Stimulated activated CD8-positive, alpha-beta memory T cell treated with anti-CD3 and anti-CD28 coated beads, Interleukin-12 subunit alpha, Interleukin-12 subunit beta, amount 100 ng/mL, for 4 hours (primary cell): Measurements from ENCODE around the gene SPINK8.

Experiments used
- DNase-seq: peaks from one replicate; pipeline ENCODE4 v3.0.0-alpha.2; 2020; ENCODE audit warnings: low read depth

SPINK8 gene

GRCh38 chr3:48320996-48321395, 12.5 kb downstream of the SPINK8 start:
- no peak for DNase-seq

GRCh38 chr3:48318713-48319468, 14.6 kb downstream of the SPINK8 start:
- DNase-seq = no peak

DNA sequence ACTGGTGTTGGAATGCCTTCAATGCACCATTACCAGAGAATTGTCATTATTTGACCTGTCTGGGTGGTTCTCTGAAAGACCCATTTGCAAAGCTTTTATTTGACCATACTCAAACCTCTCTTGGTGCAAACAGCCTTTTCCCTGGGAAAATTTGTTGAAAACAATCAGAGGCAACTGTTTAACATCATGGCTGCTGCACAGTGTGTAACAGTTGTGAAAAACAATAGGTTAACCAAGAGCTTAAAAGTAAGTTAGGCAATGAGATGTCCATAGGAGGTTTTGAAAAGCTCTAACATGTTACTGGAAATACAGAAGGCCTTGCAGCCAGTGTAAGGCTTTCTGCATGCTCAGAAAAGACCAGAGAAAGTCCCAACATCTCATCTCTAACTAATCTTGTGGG, 18.9 kb downstream of the SPINK8 start:
- no peak for DNase-seq

- no peak for DNase-seq
These were observed 26.5 kb downstream of the SPINK8 start for GRCh38 chr3:48306860-48307530.

- no peak for DNase-seq
These were observed 27.2 kb downstream of the SPINK8 start for GRCh38 chr3:48306290-48306689.

- DNase-seq = no peak
These were observed 28.1 kb downstream of the SPINK8 start for GRCh38 chr3:48305396-48305795.

- no peak for DNase-seq
These were observed 30.4 kb downstream of the SPINK8 start for GRCh38 chr3:48303021-48303420.

DNA sequence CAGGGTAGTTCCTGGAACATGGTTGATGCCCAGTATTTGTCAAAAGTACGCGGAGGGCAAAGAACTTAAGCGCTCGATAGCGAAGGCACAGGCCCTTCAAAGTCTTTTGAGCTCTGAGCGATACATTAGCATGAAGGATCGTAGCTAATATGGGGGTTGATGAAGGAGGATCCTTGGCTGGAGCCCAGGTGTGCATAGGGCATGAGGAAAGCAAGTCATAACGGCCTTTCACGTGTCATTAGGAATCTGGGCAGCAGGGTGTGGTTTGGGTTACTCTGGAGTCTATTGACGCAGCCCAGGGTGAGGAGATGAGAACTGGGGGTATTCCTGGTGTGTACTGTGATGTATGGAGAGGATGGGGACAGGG, 31.7 kb downstream of the SPINK8 start:
- DNase-seq = no peak

DNA sequence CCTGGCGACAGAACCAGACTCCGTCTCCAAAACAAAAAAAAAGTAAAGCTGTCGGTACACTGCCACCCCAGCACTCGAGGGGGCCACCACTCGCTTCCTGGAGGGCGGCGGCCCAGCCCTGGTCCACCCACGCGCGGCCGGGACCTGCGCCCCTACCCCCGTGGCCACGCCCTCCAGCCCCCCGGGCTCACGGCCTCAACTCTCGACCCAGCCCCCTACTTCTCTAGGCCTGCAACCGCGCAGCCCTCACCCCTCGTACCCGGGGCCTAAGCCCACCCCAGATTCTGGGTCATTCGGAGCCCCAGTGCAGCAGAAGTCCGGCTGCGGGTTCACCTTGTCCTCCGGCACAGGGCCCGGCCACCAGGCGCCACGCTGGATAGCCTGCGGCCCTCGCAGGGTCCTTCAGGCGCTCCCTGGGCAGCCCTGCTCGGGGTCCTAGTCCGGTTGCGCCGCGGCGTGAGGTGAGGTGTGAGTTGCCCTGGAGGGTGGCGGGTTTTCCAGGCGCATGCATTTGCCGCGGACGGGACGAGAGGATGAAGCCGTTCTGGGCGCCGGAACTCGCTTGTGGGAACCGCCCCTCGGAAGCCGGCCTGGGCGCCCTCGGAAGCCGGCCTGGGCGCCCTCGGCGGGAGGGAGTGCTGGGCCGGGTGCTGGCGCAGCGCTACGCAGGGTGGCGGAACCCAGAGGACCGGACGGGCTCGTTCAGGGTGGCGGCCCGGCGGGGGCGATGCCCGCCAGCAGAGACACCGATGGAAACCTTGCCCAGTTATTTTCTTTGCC, 32.3 kb downstream of the SPINK8 start, which contains the start of gene NME6:
Gene NME6, minus strand, starts transcription at position 348 of the 780 bp plus-strand sequence.
- peak; percentile 87 for DNase-seq

DNA sequence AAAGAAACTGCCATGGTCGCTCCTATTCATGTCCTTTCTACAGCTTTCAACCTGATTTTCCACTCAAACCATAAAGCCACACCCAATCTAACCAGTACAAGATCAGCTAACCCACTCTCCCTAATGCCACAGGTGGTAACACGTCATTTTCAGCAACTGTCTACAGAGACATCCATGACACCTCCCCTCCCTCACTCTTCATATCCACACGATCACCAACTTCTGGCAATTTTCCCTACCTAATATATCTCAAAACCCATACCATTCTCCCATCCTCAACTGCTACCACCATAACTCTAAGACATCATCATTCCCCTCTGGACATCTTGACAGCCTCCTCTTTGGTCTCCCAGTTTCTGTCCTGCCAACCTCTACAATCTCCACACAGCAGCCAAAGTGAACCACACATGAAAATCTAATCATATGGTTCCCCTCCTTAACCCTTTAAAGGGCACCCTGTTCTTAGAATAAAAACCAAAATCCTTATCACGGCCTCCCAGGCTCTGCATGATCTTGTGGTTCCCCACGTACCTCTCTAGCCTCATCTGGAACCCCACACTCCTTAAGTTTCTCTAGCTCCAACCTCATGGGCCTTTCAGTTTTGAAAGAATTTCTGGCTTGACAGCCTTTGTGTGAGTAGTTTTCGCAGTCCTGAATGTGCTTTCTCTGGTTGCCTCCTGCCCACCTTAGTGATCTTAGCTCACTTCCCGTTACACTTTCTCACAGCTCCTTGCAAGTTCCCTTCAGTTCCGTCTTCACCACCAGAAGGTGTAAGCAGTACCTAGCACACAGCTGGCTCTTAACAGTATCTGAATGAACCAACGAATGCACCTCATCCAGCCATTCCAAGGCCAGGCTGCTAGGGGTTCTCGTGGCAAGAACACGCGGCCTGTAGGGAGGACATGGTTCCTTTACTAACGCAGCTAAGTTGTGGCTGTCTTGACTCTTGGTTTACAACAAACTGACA, 33.4 kb downstream of the SPINK8 start:
- peak; percentile 6 for DNase-seq

GRCh38 chr3:48297111-48297810, 36.2 kb downstream of the SPINK8 start:
- no peak for DNase-seq

DNA sequence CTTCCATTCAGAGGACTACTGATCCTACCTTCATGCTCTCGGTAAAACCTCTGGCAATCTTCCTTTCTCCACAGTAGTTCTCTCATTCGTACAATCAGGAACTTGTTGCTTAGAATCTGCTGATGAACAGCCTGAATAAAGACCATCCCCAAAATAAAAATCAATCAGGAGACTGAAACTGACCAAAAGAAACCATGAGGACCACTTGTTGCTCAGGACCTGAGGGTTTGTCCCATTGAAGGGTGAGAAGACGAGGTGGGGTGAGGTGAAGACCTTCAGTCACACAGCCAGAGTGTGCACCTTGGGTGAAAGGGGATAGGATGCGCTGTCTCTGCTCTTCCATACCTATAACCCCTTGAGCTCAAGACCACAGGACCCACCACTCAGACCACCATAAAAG, 36.8 kb downstream of the SPINK8 start:
- no peak for DNase-seq

DNA sequence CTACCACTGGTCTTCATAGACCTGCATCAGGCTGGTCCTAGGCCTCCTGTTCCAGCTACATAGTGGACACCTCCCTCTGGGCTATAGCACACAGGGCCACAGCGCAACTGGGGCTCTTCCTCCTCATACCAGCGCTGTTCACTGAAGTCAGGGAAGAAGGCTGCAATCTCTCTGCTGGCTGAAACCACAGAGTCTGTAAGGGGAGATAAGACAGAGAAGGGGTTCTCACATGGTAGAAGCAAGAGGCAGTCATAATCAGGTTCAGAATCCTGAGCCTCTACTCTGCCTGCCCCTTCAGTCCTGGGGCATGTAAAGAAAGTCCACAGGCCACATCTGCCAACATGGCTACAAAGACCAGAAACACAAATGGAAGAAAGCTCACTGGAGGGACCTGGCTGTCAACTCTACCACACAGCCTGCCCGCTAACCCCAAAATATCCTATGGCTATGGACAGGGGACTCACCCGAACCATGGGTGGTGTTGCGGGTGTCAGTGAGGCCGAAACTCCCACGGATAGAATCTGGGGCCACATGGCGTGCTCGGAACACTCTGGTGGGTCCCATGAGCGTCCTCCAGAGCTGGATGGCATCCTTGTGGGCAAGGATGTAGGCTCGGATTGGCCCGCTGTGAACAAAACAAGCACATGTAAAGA, 38.7 kb downstream of the SPINK8 start:
- DNase-seq = no peak

GRCh38 chr3:48289659-48290058, 43.8 kb downstream of the SPINK8 start:
- DNase-seq = no peak

DNA sequence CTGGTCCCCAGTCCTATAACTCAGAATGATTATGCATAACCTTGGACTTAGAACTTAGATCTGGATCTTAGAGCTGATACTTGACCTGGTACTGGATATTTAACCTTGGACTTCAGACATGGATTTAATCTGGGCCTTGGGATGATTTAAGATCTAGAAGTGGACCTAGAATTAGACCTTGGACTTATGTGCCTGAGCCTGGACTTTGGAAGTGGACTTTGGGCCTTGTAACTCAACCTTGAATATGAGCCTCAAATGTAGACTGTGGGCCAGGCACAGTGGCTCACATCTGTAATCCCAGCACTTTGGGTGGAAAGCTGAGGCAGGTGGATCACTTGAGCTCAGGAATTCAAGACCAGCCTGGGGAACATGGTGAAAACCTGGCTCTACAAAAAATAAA, 46.4 kb downstream of the SPINK8 start:
- DNase-seq = no peak

GRCh38 chr3:48286308-48286707, 47.2 kb downstream of the SPINK8 start:
- DNase-seq = no peak

DNA sequence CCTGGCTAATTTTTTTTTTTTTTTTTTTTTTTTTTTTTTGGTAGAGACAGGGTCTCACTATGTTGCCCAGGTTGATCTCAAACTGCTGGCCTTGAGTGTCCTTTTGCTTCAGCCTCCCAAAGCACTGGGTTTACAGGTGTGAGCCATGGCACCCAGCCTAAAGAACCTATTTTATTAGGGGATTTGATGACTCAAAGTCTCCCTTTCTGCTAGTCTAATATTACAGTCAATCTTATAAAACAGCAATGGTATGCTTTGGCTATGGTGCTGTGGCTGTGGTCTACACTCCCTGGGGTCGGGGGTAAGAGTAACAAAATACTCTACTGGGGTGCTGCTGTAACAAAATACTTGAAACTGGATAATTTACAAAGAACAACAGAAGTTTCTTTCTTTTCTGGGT, 47.8 kb downstream of the SPINK8 start:
- DNase-seq = no peak

DNA sequence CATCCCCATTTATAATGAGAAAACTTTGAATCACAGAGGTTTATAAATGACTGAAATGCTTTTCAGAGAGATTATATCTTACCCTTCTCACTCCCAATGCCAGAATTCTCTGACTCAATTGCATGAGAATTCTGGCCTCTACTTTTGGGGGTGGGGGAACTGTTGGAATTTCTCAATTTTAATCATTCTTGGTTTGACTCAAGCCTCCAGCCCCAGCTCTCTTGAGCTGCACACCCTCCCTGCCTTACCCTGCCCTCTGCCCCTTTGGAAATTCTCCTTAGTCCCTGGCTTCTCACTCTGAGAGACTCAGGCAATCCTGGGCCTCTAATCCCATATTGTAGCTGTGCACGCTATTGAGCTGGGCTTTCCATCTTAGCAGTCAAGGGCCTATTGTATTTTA, 48.3 kb downstream of the SPINK8 start:
- no peak for DNase-seq

DNA sequence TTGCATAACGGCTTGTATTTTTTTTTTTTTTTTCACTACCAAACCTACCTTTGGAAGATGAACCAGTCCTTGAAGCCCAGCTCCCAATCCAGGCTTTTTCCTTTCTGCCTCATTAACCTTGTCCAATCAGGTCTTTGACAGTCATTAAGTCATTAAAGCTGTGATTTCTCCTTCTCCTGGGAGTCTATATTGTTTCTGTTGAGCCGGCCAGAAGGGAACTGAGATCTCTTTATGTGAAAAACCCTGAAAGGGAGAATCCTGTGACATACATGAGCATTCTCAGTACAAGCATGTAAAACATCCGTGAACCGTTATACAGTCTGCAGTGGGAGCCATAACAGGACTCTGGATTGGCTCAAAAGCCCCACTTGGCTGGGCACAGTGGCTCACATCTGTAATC, 52.6 kb downstream of the SPINK8 start:
- no peak for DNase-seq

GRCh38 chr3:48278884-48279559, 54.4 kb downstream of the SPINK8 start:
- DNase-seq = no peak
